H9 (cell line): ENCODE results near the gene BBS4. TPM values are rescaled to one million over a fixed set of nuclear protein-coding genes. Genes with fewer than 3 reads are reported as not detected.
"Not testable (repeated sequence)": the region's sequence is repeated elsewhere in the genome, so short reads cannot be mapped to it uniquely, and the experiment has no call there.

ENCODE experiments used
- DNase-seq: peaks from one replicate; pipeline ENCODE4 v3.0.0-alpha.2; 2017
- H2AFZ ChIP-seq: one replicate; pipeline ENCODE4 v1.6.1; 2013; ENCODE audit warnings: mild to moderate bottlenecking, low read length, control low read depth, moderate library complexity
- H2AK5ac ChIP-seq: 2 replicates; pipeline ENCODE4 v1.6.1; 2013; ENCODE audit warnings: low read length, control low read depth, mixed read lengths; ENCODE audit not compliant: insufficient read length
- H2BK120ac ChIP-seq: one replicate; pipeline ENCODE4 v1.6.1; 2013; ENCODE audit warnings: low read depth, mild to moderate bottlenecking, low read length, control low read depth, inconsistent platforms; ENCODE audit not compliant: poor library complexity, severe bottlenecking
- H2BK12ac ChIP-seq: 2 replicates; pipeline ENCODE4 v1.6.1; 2013; ENCODE audit warnings: low read length, control low read depth, mixed read lengths, low read depth; ENCODE audit not compliant: insufficient read length
- H2BK15ac ChIP-seq: 2 replicates; pipeline ENCODE4 v1.6.1; 2013; ENCODE audit warnings: low read depth, low read length, control low read depth
- H2BK20ac ChIP-seq: one replicate; pipeline ENCODE4 v1.6.1; 2013; ENCODE audit warnings: low read depth, mild to moderate bottlenecking, low read length, control low read depth, inconsistent platforms; ENCODE audit not compliant: poor library complexity, severe bottlenecking
- H2BK5ac ChIP-seq: 2 replicates; pipeline ENCODE4 v1.6.1; 2013; ENCODE audit warnings: low read length, control low read depth, mixed read lengths; ENCODE audit not compliant: insufficient read length
- H3K14ac ChIP-seq: 2 replicates; pipeline ENCODE4 v1.6.1; 2013; ENCODE audit warnings: low read length, control low read depth; ENCODE audit not compliant: insufficient read depth
- H3K18ac ChIP-seq: 2 replicates; pipeline ENCODE4 v1.6.1; 2013; ENCODE audit warnings: low read depth, mild to moderate bottlenecking, mixed read lengths, low read length, control low read depth; ENCODE audit not compliant: insufficient read length
- H3K23ac ChIP-seq: 2 replicates; pipeline ENCODE4 v1.6.1; 2013; ENCODE audit warnings: low read length, control low read depth, mixed read lengths, low read depth; ENCODE audit not compliant: insufficient read length
- H3K23me2 ChIP-seq: 2 replicates; pipeline ENCODE4 v1.6.1; 2013; ENCODE audit warnings: low read depth, mild to moderate bottlenecking, mixed read lengths, low read length, control low read depth; ENCODE audit not compliant: insufficient read length, poor library complexity, severe bottlenecking
- H3K27ac ChIP-seq: 2 replicates; pipeline ENCODE4 v1.5.1; 2013; ENCODE audit warnings: low read length, control low read depth, mixed read lengths, low read depth; ENCODE audit not compliant: insufficient read length
- H3K27me3 ChIP-seq: 2 replicates; pipeline ENCODE4 v1.6.1; 2013; ENCODE audit warnings: low read length, control low read depth, inconsistent platforms; ENCODE audit not compliant: insufficient read depth
- H3K4ac ChIP-seq: 2 replicates; pipeline ENCODE4 v1.6.1; 2013; ENCODE audit warnings: low read depth, mild to moderate bottlenecking, control low read depth, inconsistent platforms, low read length, moderate library complexity
- H3K4me1 ChIP-seq: 2 replicates; pipeline ENCODE4 v1.6.1; 2013; ENCODE audit warnings: low read length, control low read depth, inconsistent platforms; ENCODE audit not compliant: insufficient read depth
- H3K4me2 ChIP-seq: 2 replicates; pipeline ENCODE4 v1.6.1; 2013; ENCODE audit warnings: low read length, control low read depth, mixed read lengths; ENCODE audit not compliant: insufficient read length, insufficient read depth
- H3K56ac ChIP-seq: 2 replicates; pipeline ENCODE4 v1.6.1; 2013; ENCODE audit warnings: low read depth, mild to moderate bottlenecking, mixed read lengths, low read length, control low read depth; ENCODE audit not compliant: insufficient read length
- H3K79me1 ChIP-seq: 2 replicates; pipeline ENCODE4 v1.6.1; 2013; ENCODE audit warnings: low read depth, mild to moderate bottlenecking, moderate library complexity, low read length, control low read depth, inconsistent platforms; ENCODE audit not compliant: insufficient read depth, poor library complexity, severe bottlenecking
- H3K79me2 ChIP-seq: 2 replicates; pipeline ENCODE4 v1.6.1; 2013; ENCODE audit warnings: low read length, control low read depth, inconsistent platforms; ENCODE audit not compliant: insufficient read depth
- H3K9ac ChIP-seq: 2 replicates; pipeline ENCODE4 v1.6.1; 2013; ENCODE audit warnings: low read length, control low read depth, mixed read lengths; ENCODE audit not compliant: insufficient read length; ENCODE audit errors: extremely low read depth
- H3K9me3 ChIP-seq: one replicate; pipeline ENCODE4 v1.6.1; 2013; ENCODE audit warnings: low read depth, low read length, inconsistent platforms; ENCODE audit not compliant: control insufficient read depth
- H3T11ph ChIP-seq: one replicate; pipeline ENCODE4 v1.6.1; 2013; ENCODE audit warnings: mild to moderate bottlenecking, low read length, control low read depth, inconsistent platforms
- H4K20me1 ChIP-seq: one replicate; pipeline ENCODE4 v1.6.1; 2013; ENCODE audit not compliant: control insufficient read depth, insufficient read length, insufficient read depth
- H4K5ac ChIP-seq: 2 replicates; pipeline ENCODE4 v1.6.1; 2013; ENCODE audit warnings: low read depth, mild to moderate bottlenecking, mixed read lengths, low read length, control low read depth; ENCODE audit not compliant: insufficient read length
- H4K8ac ChIP-seq: replicated peaks from 2 replicates; pipeline ENCODE4 v1.6.1; 2013; ENCODE audit warnings: low read length, control low read depth, mixed read lengths, low read depth; ENCODE audit not compliant: insufficient read length
- H4K91ac ChIP-seq: 2 replicates; pipeline ENCODE4 v1.6.1; 2013; ENCODE audit warnings: low read depth, mild to moderate bottlenecking, moderate library complexity, mixed read lengths, low read length, control low read depth; ENCODE audit not compliant: insufficient read length
- H3K27ac Mint-ChIP-seq, 3 experiments: 2 replicates in 2 of 3; 3 replicates in 1 of 3; pipeline ENCODE4 v1.8.0; 2020 to 2021; ENCODE audit warnings: mixed read lengths in 3 of 3, mild to moderate bottlenecking in 1 of 3, moderate library complexity in 1 of 3
- H3K27me3 Mint-ChIP-seq: 2 replicates; pipeline ENCODE4 v1.8.0; 2021; ENCODE audit warnings: low read depth, mild to moderate bottlenecking, moderate library complexity, mixed read lengths
- H3K36me3 Mint-ChIP-seq, 3 experiments: 2 replicates in 2 of 3; 3 replicates in 1 of 3; pipeline ENCODE4 v1.8.0; 2020 to 2021; ENCODE audit warnings: low read depth in 3 of 3, mixed read lengths in 3 of 3; ENCODE audit not compliant: insufficient read depth in 1 of 3
- H3K4me1 Mint-ChIP-seq, 2 experiments: 2 replicates each; pipeline ENCODE4 v1.8.0; 2020; ENCODE audit warnings: mixed read lengths in 2 of 2
- H3K4me3 Mint-ChIP-seq, 2 experiments: 2 replicates in 1 of 2; 3 replicates in 1 of 2; pipeline ENCODE4 v1.8.0; 2020 to 2021; ENCODE audit warnings: mild to moderate bottlenecking in 2 of 2, mixed read lengths in 2 of 2, moderate library complexity in 1 of 2
- H3K9me3 Mint-ChIP-seq, 2 experiments: 2 replicates in 1 of 2; 3 replicates in 1 of 2; pipeline ENCODE4 v1.8.0; 2020; ENCODE audit warnings: mild to moderate bottlenecking in 2 of 2, mixed read lengths in 2 of 2, moderate library complexity in 1 of 2
- WGBS: extraction: QIAGEN DNeasy Blood & Tissue Kit; methylation state at CpG from one replicate; pipeline ENCODE4 v1.1.7; 2013; ENCODE audit warnings: missing lambda C conversion rate, low lambda C conversion rate, mixed read lengths; ENCODE audit not compliant: insufficient read length; ENCODE audit errors: extremely low coverage; 5-methylcytosine and 5-hydroxymethylcytosine counted together
- total RNA-seq: library from RNA; stranded (reverse); gene quantifications from 2 replicates; pipeline ENCODE4 v1.2.1, GENCODE V29; 2021

Gene BBS4
- total RNA-seq, 1 experiment from 2014 or later, result 27.3 TPM

GRCh38 chr15:72669803-72670202 lies 16.2 kb upstream of the BBS4 start:
- H3K4ac ChIP-seq, H2BK15ac ChIP-seq, H3K79me1 ChIP-seq, H3K36me3 Mint-ChIP-seq, H2BK5ac ChIP-seq, H4K8ac ChIP-seq, H3K14ac ChIP-seq, H3K27me3 Mint-ChIP-seq, H3K79me2 ChIP-seq, H2BK120ac ChIP-seq, H3K9me3 ChIP-seq, H4K91ac ChIP-seq, H2AK5ac ChIP-seq, H3K4me3 Mint-ChIP-seq, H3K4me1 ChIP-seq, H3K27me3 ChIP-seq, H2BK12ac ChIP-seq, H2AFZ ChIP-seq, H4K20me1 ChIP-seq, H3K9ac ChIP-seq, H4K5ac ChIP-seq, H3K27ac Mint-ChIP-seq, H3K56ac ChIP-seq, H3K18ac ChIP-seq, H3T11ph ChIP-seq, H3K27ac ChIP-seq, H2BK20ac ChIP-seq, H3K23ac ChIP-seq, H3K9me3 Mint-ChIP-seq, DNase-seq, H3K23me2 ChIP-seq, H3K4me2 ChIP-seq: not testable (repeated sequence)
- peaks cover 13 to 20% of the 10 kb centered on the region in 2 experiments for H3K4me1 Mint-ChIP-seq
- WGBS, result no CpG with 5 or more reads among the region's 6 CpGs
